Upper lobe of right lung (tissue), 1 donor: ENCODE measurements around the gene SUN5. TPM values are rescaled to one million over a fixed set of nuclear protein-coding genes. Genes with fewer than 3 reads are reported as not detected.

Source experiments
- ATAC-seq: fragments of 200-7000 bp; cut with Tn5 transposase; one replicate; pipeline ENCODE4 v1.9.1; 2020; ENCODE audit warnings: mild to moderate bottlenecking, moderate library complexity
- DNase-seq: peaks from one replicate; pipeline ENCODE4 v3.0.0-alpha.2; 2020
- H3K27ac ChIP-seq: fragments of 200-600 bp; one replicate; pipeline ENCODE4 v1.8.0; 2022
- H3K27me3 ChIP-seq: fragments of 200-600 bp; one replicate; pipeline ENCODE4 v1.8.0; 2022; ENCODE audit warnings: mild to moderate bottlenecking
- H3K36me3 ChIP-seq: fragments of 200-600 bp; one replicate; pipeline ENCODE4 v1.8.0; 2022
- H3K4me1 ChIP-seq: fragments of 200-600 bp; one replicate; pipeline ENCODE4 v1.8.0; 2022
- H3K4me3 ChIP-seq: fragments of 200-600 bp; one replicate; pipeline ENCODE4 v1.8.0; 2022; ENCODE audit warnings: mild to moderate bottlenecking
- H3K9me3 ChIP-seq: fragments of 200-600 bp; one replicate; pipeline ENCODE4 v1.8.0; 2022
- CTCF ChIP-seq: fragments of 200-600 bp; IDR thresholded peaks from one replicate; pipeline ENCODE4 v1.8.0; 2022; ENCODE audit warnings: antibody characterized with exemption
- intact Hi-C: fragments of 100-400 bp; cut with DNase I; formaldehyde crosslinking; loops from one replicate; pipeline ENCODE4 v1.11.0; 2022
- total RNA-seq: library from RNA; stranded (reverse); fragmentation: NEBNext Ultra II Directional; extraction: Animal tissue kit (Norgen Biotek cat#: 25700); gene quantifications from one replicate; pipeline ENCODE4 v1.2.1, GENCODE V29; 2021
- donor health status: DM: no; HTN: yes; CAD: no; lungs with severe emphysema.

Gene SUN5
- total RNA-seq, 1 donor from 2014 or later = not detected

GRCh38 chr20:32989507-32990283 is 14.5 kb downstream of the SUN5 start:
- Histone ChIP-seq H3K9me3 (peaks cover under 1% of the 10 kb centered on the region), H3K27ac (no peak overlapping the region), H3K4me1 (no peaks in the 10 kb centered on the region), H3K27me3 (no peaks in the 10 kb centered on the region), H3K4me3 (no peak overlapping the region), H3K36me3 (no peaks in the 10 kb centered on the region)
- DNase-seq = no peak
- intact Hi-C loops = no loop called here
- TF ChIP-seq CTCF = no peak
- no peak for ATAC-seq

GRCh38 chr20:32988008-32988407 is 16.2 kb downstream of the SUN5 start:
- intact Hi-C loops = no loop called here
- no peaks in the 10 kb centered on the region for H3K4me1 ChIP-seq
- no peaks in the 10 kb centered on the region for H3K9me3 ChIP-seq
- H3K36me3 ChIP-seq = no peaks in the 10 kb centered on the region
- H3K4me3 ChIP-seq = no peak overlapping the region
- H3K27ac ChIP-seq = no peak overlapping the region
- no peaks in the 10 kb centered on the region for H3K27me3 ChIP-seq
- ATAC-seq (no peak), DNase-seq (no peak)
- no peak for TF ChIP-seq CTCF

- Histone ChIP-seq H3K9me3 (no peaks in the 10 kb centered on the region), H3K36me3 (no peaks in the 10 kb centered on the region), H3K27ac (no peak overlapping the region), H3K27me3 (no peaks in the 10 kb centered on the region), H3K4me3 (no peak overlapping the region), H3K4me1 (no peaks in the 10 kb centered on the region)
- ATAC-seq (no peak), DNase-seq (no peak)
- intact Hi-C loops = no loop called here
- no peak for TF ChIP-seq CTCF
Measured at GRCh38 chr20:32987044-32987825, 17.0 kb downstream of the SUN5 start.

- no peak overlapping the region for H3K4me3 ChIP-seq
- no peaks in the 10 kb centered on the region for H3K9me3 ChIP-seq
- no peak for ATAC-seq
- intact Hi-C loops = no loop called here
- H3K27me3 ChIP-seq = no peaks in the 10 kb centered on the region
- DNase-seq = no peak
- no peaks in the 10 kb centered on the region for H3K36me3 ChIP-seq
- no peak overlapping the region for H3K27ac ChIP-seq
- TF ChIP-seq CTCF = no peak
- no peaks in the 10 kb centered on the region for H3K4me1 ChIP-seq
Measured at GRCh38 chr20:32986331-32986966, 17.8 kb downstream of the SUN5 start.

- intact Hi-C loops = no loop called here
- Histone ChIP-seq H3K4me1 (no peaks in the 10 kb centered on the region), H3K9me3 (no peaks in the 10 kb centered on the region), H3K27ac (no peak overlapping the region), H3K4me3 (no peak overlapping the region), H3K36me3 (no peaks in the 10 kb centered on the region), H3K27me3 (no peaks in the 10 kb centered on the region)
- TF ChIP-seq CTCF = no peak
- ATAC-seq (no peak), DNase-seq (no peak)
Measured at GRCh38 chr20:32985596-32985995, 18.6 kb downstream of the SUN5 start.
